Endodermal cell (in vitro differentiated cells): ENCODE data around the gene PIAS2. TPM values are rescaled to one million over a fixed set of nuclear protein-coding genes. Genes with fewer than 3 reads are reported as not detected.

Source experiments
- DNase-seq: peaks from one replicate; pipeline ENCODE4 v3.0.0-alpha.2; 2017
- H3K27ac ChIP-seq: 2 replicates; pipeline ENCODE4 v1.5.1; 2013; ENCODE audit warnings: mild to moderate bottlenecking, low read depth, low read length, moderate library complexity
- H3K27me3 ChIP-seq: 2 replicates; pipeline ENCODE4 v1.6.1; 2013; ENCODE audit warnings: mild to moderate bottlenecking, low read length, moderate library complexity; ENCODE audit not compliant: insufficient read depth, control insufficient read depth, poor library complexity, severe bottlenecking
- H3K36me3 ChIP-seq: 2 replicates; pipeline ENCODE4 v1.7.0; 2013; ENCODE audit warnings: mild to moderate bottlenecking, low read length, moderate library complexity; ENCODE audit not compliant: control insufficient read depth, insufficient read depth
- H3K4me1 ChIP-seq: one replicate; pipeline ENCODE4 v1.7.0; 2013; ENCODE audit warnings: low read length; ENCODE audit not compliant: control insufficient read depth, insufficient read depth
- H3K4me3 ChIP-seq: 2 replicates; pipeline ENCODE4 v1.5.1; 2013; ENCODE audit warnings: mild to moderate bottlenecking, low read length, moderate library complexity
- H3K9ac ChIP-seq: 2 replicates; pipeline ENCODE4 v1.6.1; 2013; ENCODE audit warnings: mild to moderate bottlenecking, low read length, moderate library complexity; ENCODE audit not compliant: poor library complexity, severe bottlenecking; ENCODE audit errors: extremely low read depth
- H3K9me3 ChIP-seq: 2 replicates; pipeline ENCODE4 v1.6.1; 2013; ENCODE audit warnings: mild to moderate bottlenecking, low read length, moderate library complexity; ENCODE audit not compliant: control insufficient read depth
- H3K27ac Mint-ChIP-seq: 2 replicates; pipeline ENCODE4 v1.8.0; 2020; ENCODE audit warnings: mixed read lengths
- H3K27me3 Mint-ChIP-seq: 2 replicates; pipeline ENCODE4 v1.8.0; 2021; ENCODE audit warnings: mild to moderate bottlenecking, mixed read lengths; ENCODE audit not compliant: insufficient read depth
- H3K36me3 Mint-ChIP-seq: 2 replicates; pipeline ENCODE4 v1.8.0; 2020; ENCODE audit warnings: low read depth, mixed read lengths
- H3K4me1 Mint-ChIP-seq: 2 replicates; pipeline ENCODE4 v1.8.0; 2020; ENCODE audit warnings: mixed read lengths
- H3K4me3 Mint-ChIP-seq: 2 replicates; pipeline ENCODE4 v1.8.0; 2020; ENCODE audit warnings: mild to moderate bottlenecking, moderate library complexity, mixed read lengths
- H3K9me3 Mint-ChIP-seq: 2 replicates; pipeline ENCODE4 v1.8.0; 2020; ENCODE audit warnings: mild to moderate bottlenecking, mixed read lengths
- WGBS, 2 experiments: methylation state at CpG; one replicate each; pipeline versions ENCODE4 v1.1.5 to v1.1.7; 2013; ENCODE audit warnings: missing lambda C conversion rate in 2 of 2, mixed read lengths in 1 of 2; ENCODE audit not compliant: insufficient coverage in 1 of 2, insufficient read length in 1 of 2; 5-methylcytosine and 5-hydroxymethylcytosine counted together
- total RNA-seq, 2 donors: library from RNA; stranded (reverse); fragmentation: NEBNext Ultra II Directional in 1 of 2; extraction: Animal tissue kit (Norgen Biotek cat#: 25700) in 1 of 2; gene quantifications; 2 replicates in 1 of 2; 3 replicates in 1 of 2; pipeline ENCODE4 v1.2.1, GENCODE V29; 2021
- TF ChIP-seq, protein P1 (sequence below): fragments of 200-600 bp; sonication (generic); conservative IDR thresholded peaks from 2 replicates; pipeline ENCODE4 v1.5.0; 2021; ENCODE audit warnings: antibody characterized with exemption, mild to moderate bottlenecking

PIAS2 gene
- total RNA-seq, 2 donors from 2014 or later: 34.8 to 52.0 TPM

DNA sequence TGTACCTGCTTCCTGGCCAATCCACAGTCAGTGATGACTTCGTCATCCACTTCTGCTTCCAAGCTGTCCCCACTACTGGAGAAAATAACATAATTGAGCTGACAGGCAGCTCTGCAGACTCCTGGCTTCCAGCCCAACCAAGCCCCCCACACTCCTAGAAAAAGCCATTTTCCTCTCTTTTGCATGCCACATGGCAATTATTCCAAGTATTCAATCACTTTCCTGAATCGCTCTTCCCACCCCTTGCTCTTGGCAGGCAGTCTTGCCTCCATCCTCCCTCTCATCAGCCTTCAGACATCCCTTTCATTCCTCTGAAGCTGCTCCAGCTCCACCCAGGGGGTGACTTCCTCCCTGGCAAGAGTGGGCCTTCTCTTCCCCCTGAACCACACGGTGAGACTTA is 146.2 kb downstream of the PIAS2 start:
- H3K27ac Mint-ChIP-seq: no peak overlapping the region
- 60 to 74% methylated on average over 1 to 3 of the region's 3 CpGs for WGBS, 2 experiments

DNA sequence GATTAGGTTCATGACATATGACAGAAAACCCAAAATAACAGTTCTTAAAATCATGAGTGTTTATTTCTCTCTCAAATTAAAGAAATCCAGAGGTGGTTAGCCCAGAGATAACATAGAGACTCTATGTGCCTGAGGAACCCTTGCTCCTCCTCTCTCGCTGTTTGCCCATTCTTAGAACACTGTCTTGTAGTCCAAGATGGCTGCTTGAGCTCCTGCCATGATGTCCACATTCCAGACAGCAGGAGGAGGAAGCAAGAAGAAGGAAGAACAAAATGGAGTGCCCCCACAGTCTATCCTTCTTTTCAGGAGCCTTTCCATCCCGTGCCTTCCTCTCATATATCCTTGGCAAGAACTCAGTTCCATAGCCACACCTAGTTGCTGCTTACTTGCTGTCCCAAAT is 146.6 kb downstream of the PIAS2 start:
- H3K27ac ChIP-seq: no peak overlapping the region
- H3K27me3 ChIP-seq: no peaks in the 10 kb centered on the region
- 97% methylated on average over 2 of the region's 2 CpGs; no CpG with 5 or more reads in 1 of the 2 experiments for WGBS, 2 experiments
- Mint-ChIP-seq H3K27me3 (peaks cover 8% of the 10 kb centered on the region), H3K27ac (no peak overlapping the region), H3K4me1 (peaks cover 15% of the 10 kb centered on the region), H3K36me3 (no peaks in the 10 kb centered on the region), H3K4me3 (no peak overlapping the region), H3K9me3 (no peaks in the 10 kb centered on the region)
- H3K4me1 ChIP-seq: no peaks in the 10 kb centered on the region
- H3K9ac ChIP-seq: no peak overlapping the region
- no peak overlapping the region for H3K4me3 ChIP-seq
- no peaks in the 10 kb centered on the region for H3K36me3 ChIP-seq
- H3K9me3 ChIP-seq: no peaks in the 10 kb centered on the region
- TF ChIP-seq, protein P1, sequence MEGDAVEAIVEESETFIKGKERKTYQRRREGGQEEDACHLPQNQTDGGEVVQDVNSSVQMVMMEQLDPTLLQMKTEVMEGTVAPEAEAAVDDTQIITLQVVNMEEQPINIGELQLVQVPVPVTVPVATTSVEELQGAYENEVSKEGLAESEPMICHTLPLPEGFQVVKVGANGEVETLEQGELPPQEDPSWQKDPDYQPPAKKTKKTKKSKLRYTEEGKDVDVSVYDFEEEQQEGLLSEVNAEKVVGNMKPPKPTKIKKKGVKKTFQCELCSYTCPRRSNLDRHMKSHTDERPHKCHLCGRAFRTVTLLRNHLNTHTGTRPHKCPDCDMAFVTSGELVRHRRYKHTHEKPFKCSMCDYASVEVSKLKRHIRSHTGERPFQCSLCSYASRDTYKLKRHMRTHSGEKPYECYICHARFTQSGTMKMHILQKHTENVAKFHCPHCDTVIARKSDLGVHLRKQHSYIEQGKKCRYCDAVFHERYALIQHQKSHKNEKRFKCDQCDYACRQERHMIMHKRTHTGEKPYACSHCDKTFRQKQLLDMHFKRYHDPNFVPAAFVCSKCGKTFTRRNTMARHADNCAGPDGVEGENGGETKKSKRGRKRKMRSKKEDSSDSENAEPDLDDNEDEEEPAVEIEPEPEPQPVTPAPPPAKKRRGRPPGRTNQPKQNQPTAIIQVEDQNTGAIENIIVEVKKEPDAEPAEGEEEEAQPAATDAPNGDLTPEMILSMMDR: no peak
- DNase-seq: no peak

More for the DNA sequence above, 146.2 kb downstream of the PIAS2 start:
- no peak for DNase-seq
- Histone ChIP-seq H3K9ac (no peak overlapping the region), H3K4me1 (no peaks in the 10 kb centered on the region), H3K27ac (no peak overlapping the region), H3K9me3 (no peaks in the 10 kb centered on the region), H3K4me3 (no peak overlapping the region), H3K36me3 (no peaks in the 10 kb centered on the region), H3K27me3 (no peaks in the 10 kb centered on the region)
- H3K4me3 Mint-ChIP-seq: no peak overlapping the region
- H3K36me3 Mint-ChIP-seq: no peaks in the 10 kb centered on the region
- peaks cover 15% of the 10 kb centered on the region for H3K4me1 Mint-ChIP-seq
- H3K9me3 Mint-ChIP-seq: no peaks in the 10 kb centered on the region
- TF ChIP-seq, protein P1: no peak
- peaks cover 8% of the 10 kb centered on the region for H3K27me3 Mint-ChIP-seq

DNA sequence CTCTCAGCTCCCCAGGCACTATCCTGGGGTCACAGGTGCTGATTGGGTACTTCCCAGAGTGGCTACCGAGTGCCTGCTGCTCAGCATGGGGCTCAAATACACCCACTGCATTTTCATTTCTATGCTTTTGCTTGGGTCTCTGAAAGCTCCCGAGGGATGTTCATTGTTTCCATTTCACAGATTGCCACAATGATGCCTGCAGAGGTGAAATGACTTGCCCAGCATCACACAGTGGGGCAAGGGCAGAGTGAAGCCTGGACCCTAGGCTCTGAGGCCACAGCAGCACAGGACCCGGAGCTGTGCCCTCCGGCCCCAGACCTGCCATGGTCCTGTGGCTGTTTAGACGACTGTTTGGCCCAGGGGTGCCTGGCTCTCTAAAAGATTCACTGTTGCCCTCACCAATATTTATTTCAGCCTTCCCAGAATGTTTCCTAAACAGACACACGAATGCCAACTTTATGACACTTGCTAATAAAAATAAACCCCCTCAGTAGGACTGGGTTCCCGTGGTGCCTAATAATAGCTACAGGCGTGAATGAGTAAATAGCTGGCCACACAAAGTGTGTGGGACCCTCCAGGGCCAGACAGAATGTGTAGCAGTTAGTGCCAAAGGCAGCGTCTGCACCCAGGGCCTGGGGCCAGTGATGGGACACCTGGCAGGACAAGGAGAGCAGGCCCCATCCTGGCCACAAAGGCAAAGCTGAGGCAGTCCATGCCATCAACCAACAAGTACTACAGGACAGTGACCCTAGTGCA is 149.0 kb downstream of the PIAS2 start:
- Histone ChIP-seq H3K9ac (no peak overlapping the region), H3K4me1 (no peaks in the 10 kb centered on the region), H3K4me3 (no peak overlapping the region), H3K9me3 (no peaks in the 10 kb centered on the region), H3K27ac (no peak overlapping the region), H3K27me3 (peaks cover 18% of the 10 kb centered on the region), H3K36me3 (no peaks in the 10 kb centered on the region)
- H3K4me3 Mint-ChIP-seq: no peak overlapping the region
- TF ChIP-seq, protein P1: no peak
- no peak overlapping the region for H3K27ac Mint-ChIP-seq
- H3K4me1 Mint-ChIP-seq: peaks cover 9% of the 10 kb centered on the region
- H3K9me3 Mint-ChIP-seq: no peaks in the 10 kb centered on the region
- peaks cover 16% of the 10 kb centered on the region for H3K27me3 Mint-ChIP-seq
- WGBS, 2 experiments: 64 to 78% methylated on average over 7 to 9 of the region's 9 CpGs
- no peaks in the 10 kb centered on the region for H3K36me3 Mint-ChIP-seq
- DNase-seq: no peak
